HG03432 (cell line): ENCODE data around the gene PHYHIPL.

Experiments
- ATAC-seq: cut with Tn5 transposase; IDR thresholded peaks from one replicate; pipeline ENCODE4 v1.9.1; 2021; ENCODE audit warnings: mild to moderate bottlenecking, moderate library complexity; ENCODE audit not compliant: unreplicated experiment

Gene PHYHIPL

GRCh38 chr10:59176241-59177030 lies at the start of gene PHYHIPL:
TSS of gene PHYHIPL (plus strand) at chr10:59176643. CDS start at chr10:59176854, 211 bp downstream.
- ATAC-seq = no peak

DNA sequence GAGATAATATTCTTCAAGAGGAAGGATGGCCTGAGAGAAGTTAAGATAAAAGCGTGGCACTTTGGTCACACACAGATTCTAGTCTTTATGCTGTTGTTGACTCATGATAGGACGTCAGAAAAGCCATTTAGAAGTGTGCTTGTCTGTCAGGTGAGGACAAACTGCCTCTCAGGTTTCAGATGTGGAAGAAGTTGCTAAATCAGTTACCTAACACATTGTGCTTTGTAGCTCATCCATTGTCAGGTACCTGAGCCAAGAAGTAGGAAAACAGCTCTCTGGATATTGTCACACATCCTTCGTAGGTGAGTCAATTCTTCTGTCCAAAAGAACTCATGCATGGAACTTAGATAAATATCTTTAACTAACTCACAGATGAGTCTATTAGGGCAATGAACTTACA lies 49.5 kb upstream of the PHYHIPL start:
- no peak for ATAC-seq

GRCh38 chr10:59127991-59128390 lies 48.5 kb upstream of the PHYHIPL start:
- ATAC-seq = no peak

GRCh38 chr10:59129867-59130266 lies 46.6 kb upstream of the PHYHIPL start:
- ATAC-seq = no peak

DNA sequence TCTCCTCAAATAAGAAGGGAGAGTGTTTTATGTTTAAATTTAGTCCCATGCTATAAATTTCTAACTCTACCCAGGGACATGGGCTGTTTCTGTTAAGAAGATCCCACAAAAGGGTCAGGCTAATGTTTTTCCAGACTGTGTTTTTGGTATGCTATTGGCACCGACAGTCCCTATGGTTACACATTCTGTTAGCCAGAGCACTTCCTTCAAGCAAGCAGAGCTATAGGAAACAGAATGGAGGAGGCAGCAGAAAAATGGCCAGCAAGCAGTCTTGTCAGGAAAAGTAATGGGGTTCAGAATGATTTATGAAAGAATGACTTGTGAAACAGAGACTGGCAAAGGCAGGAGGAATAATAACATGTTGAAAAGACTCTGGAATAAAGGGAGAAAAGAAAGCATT lies 44.8 kb upstream of the PHYHIPL start:
- ATAC-seq = no peak

DNA sequence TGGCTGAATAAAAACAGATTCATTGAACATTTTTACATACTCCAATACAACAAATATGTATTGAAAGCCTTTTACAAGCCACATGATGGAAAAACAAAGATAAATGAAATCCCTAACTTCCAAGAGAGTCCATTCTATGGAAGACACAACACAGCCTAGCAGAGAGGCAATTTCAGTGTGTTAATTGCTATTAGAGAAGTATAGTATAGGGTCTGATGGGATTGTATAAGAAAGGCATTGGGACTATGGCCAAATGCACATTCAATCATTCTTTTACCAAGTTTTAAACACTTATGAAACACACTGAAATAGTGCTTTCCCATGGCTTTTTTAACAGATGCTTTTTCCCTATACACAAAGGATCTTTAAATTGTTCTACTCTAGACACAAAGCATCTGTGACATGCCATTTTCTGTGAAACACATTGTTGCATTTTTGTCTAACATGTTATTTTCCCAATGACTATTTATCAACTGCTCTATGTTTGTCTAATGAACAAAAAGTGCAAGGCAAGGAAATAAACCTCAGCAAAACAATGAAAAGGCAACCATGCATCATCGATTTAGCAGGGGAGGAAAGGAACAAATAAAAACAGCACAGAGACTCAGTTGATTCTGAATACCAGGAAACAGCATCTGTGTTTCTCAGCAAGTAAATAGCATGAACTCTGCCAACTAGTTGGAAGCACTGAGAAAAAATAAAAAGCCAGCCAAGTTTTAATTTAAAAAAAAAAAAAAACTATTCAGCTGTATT lies 42.4 kb upstream of the PHYHIPL start:
- ATAC-seq = no peak

DNA sequence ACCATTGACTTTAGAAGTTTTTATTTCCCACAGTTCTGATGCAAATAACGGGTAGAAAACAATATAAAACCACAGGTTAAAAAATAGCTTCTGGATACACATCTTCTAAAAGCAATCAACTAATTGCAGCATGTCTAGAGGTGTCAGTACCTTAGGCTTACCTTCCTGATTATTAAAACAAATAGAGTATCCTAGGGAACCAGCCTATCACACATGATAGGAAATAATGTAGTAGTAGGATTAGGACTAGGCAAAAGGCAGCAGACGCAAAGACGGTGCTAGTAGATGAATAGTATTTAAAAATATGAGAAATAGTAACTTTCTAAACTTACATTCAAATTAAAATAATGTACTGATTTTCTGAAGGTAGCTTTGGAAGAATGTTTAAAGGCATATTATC lies 41.7 kb upstream of the PHYHIPL start:
- ATAC-seq = no peak

DNA sequence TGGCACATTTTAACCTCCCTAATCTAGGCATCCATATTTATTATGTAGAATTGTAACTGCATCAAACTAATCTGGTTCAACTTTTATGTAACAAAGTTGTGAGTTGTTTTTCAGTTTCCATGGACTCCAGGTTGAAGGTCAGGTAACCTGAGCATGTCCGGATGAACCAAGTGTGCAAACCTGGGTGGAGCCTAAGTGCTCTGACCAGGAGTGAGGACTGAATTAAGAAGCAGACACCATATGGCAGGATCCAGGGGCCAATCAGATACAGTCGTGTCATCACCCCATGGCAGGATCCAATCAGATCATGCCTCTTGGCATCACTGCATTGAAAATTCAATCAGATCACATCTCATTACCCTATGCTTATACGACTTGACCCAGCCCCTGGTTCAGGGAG lies 41.2 kb upstream of the PHYHIPL start:
- ATAC-seq = no peak

DNA sequence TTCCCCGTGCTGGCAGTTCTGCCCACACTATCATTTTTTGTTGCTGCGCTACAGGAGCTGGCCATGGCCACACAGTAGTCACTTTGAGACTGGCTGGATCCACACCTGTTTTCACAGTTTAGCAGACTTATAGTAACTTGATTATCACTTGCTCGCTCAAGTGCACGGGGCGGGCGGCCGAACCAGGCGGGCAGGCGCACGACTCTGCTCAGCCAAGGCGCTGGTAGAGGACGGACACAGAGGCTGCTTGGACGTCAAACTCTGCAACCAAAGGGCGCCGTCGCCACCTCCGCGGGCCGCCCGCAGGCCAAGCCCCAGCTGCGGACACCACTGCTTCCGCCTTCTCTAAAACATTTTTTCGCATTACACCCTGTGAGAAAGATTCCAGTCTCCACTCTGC lies 38.4 kb upstream of the PHYHIPL start:
- ATAC-seq = no peak

GRCh38 chr10:59143544-59143943 lies 32.9 kb upstream of the PHYHIPL start:
- no peak for ATAC-seq

DNA sequence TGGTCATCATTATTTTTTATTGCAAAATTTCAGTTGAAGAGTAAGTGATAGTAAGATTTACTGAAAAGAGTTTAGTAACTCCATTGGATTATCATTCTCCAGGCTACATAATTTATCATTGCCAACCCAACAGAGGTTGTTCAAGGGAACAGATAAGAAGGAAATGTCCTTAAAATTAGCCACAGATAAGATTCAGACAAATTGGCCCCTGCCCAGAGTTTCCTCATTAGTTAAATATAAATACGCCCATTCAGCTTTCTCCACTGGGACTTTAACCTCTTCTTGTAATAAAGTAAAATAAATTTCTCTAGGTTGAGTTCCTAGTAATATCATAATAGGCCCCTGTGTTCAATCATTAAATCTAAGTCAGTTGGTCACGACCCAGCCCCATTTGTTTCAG lies 27.7 kb upstream of the PHYHIPL start:
- ATAC-seq = no peak

DNA sequence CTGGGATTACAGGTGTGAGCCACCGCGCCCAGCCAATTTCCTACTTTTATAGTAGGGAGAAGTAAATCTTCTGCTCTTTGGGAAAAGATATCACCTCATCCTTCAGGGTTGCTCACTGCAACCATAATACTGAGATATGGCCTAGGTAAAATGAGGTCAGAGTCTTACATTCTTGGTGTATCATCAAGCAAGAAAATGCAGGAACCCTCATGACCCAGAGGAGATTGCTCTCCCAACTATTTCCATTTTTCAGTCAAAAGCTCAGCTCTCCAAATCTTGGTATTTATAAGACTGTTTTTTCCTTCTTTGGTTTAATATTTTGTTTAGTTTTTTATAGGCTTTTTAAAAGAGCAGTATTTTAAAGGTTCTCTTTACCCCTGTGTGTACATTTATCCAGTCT lies 20.9 kb upstream of the PHYHIPL start:
- no peak for ATAC-seq

DNA sequence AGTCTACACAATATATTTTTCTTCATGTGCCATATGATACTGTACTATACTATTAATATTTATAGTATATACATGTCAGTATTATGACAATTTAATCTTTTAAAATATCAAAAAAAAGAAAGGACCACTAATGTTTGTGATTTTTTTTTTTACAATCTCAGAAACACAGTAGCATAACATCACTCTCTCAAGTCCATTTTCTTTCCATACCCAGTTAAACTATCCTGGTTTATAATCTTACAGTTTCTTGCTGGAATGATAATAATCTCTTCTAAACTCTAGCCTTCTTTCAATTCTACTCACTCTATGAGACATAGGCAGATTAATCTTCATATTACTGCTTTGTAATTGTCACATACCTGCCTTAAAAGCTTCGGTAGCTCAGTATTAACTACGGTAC lies 8.9 kb upstream of the PHYHIPL start:
- no peak for ATAC-seq

- ATAC-seq = no peak
Observed at GRCh38 chr10:59172567-59172966, 3.9 kb upstream of the PHYHIPL start.

GRCh38 chr10:59173414-59173813 lies 3.0 kb upstream of the PHYHIPL start:
- ATAC-seq = no peak

DNA sequence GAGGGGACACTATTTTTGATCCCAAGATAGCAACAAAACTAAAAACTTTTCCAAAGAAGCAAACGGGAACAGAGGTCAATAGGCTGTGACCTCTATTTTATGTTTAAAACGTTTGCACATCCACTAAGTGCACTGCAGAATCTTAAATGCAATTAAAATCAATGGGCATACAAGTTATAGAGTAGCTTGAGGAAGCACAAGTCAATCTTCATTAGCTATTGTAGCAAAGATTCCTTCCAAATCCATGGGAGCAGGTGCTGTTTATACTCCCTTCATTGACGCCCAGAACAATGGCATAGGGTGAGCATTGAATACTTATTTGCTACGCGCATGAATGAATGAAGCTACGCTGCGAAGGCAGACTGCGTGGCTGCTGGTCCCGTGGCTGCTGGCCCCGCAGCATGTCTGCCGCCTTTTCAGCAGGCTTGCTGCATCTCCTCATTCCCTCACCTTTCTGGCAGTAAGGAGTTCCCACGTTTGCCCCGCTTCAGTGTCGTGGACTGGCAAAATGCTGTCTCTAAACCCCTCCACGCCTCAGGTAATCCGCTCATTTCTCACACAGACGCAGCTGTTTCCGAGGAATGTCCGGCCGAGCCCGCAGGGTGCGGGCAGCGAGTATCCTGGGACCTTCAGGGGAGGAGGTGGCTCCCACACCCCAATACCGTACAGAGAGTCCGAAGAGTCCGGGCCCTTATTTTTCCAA lies 754 bp upstream of the PHYHIPL start:
- no peak for ATAC-seq

- ATAC-seq = no peak
Observed at GRCh38 chr10:59177031-59177797, 771 bp downstream of the PHYHIPL start.

- no peak for ATAC-seq
Observed at GRCh38 chr10:59177836-59178235, 1.4 kb downstream of the PHYHIPL start.

DNA sequence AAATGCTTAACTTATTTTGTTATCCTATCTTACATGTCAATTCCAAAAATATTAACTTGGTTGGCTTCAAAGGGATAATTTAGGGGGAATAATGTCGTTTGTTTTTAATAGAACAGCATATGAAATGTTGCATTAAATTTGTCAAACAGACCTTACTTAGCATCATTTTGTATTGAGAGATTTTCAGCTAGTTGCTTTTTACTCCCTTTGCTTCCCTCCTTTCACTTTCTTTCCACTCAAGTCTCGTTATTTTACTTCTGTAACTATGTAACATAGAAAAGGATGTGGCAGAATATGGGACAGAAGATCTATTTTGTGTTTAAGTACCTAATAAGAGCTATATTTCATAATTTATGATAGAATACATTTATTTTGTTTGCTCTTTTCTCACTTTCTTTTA lies 2.6 kb downstream of the PHYHIPL start:
- ATAC-seq = no peak

DNA sequence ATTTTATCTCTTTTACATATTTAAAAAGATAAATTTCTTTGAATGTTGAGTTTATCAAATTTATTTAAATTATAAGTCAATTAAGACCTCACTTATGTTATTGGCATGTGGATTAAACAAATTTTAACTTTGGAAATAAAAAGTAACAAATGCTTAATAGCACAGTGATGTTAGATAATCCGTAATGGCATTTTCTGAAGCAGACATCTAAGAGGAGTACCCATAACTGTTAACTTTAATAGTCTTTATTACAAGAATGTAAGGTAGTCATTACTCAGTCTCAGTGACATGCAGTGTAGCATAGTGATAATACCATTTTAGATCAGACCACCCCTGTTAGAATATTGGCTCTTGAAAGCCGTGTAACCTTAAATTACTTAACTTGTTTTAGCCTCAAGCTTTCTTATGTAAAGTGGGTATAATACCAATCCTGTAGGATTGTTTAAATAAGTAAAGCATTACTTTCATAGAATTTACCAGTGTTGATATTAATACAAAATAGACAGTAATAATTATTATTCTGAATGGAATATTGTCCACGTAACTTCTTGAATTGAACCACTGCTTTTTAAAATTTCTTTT lies 4.3 kb downstream of the PHYHIPL start:
- ATAC-seq = no peak

GRCh38 chr10:59181668-59182067 lies 5.2 kb downstream of the PHYHIPL start:
- ATAC-seq = peak; percentile 64
